GM21825 (cell line): ENCODE results near the gene TXLNG.
"Not testable (repeated sequence)": the region's sequence is repeated elsewhere in the genome, so short reads cannot be mapped to it uniquely, and the experiment has no call there.

ENCODE experiments used
- ATAC-seq: cut with Tn5 transposase; IDR thresholded peaks from one replicate; pipeline ENCODE4 v1.9.1; 2021; ENCODE audit warnings: mild to moderate bottlenecking, moderate library complexity; ENCODE audit not compliant: unreplicated experiment

Gene TXLNG

DNA sequence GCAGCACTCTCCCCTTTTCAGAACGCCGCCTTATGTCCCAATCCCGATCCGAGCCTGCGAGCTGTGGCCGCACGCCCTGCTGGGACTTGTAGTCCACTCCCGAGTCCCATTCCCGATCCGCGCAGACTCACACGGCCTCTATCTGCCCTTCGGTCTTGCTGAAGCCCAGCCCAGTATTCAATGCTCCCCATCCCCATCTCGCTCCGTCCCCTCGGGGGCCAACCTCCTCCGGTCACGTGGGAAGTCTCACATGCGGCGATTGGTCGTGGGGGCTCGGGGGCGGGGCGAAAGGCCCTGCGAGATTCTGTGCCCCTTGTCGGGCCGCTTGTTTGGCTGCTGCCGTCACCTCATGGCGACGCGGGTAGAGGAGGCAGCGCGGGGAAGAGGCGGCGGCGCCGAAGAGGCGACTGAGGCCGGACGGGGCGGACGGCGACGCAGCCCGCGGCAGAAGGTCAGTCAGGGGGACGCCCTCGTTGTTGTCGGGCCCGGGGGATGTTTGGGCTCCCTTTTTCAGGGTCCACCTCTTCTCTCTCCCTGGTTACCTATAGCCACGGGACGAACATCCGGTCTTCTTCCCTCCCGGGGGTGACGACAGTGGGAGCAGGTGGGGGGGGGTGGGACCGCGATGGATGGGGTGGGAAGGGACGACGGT is at the start of gene TXLNG:
TSS of gene TXLNG (plus strand) at position 328 of the 652 bp plus-strand sequence. CDS start at position 350, 22 bp downstream.
- peak; percentile 99 for ATAC-seq

GRCh38 chrX:16737024-16737423 is 49.2 kb upstream of the TXLNG start:
- ATAC-seq, result no peak

DNA sequence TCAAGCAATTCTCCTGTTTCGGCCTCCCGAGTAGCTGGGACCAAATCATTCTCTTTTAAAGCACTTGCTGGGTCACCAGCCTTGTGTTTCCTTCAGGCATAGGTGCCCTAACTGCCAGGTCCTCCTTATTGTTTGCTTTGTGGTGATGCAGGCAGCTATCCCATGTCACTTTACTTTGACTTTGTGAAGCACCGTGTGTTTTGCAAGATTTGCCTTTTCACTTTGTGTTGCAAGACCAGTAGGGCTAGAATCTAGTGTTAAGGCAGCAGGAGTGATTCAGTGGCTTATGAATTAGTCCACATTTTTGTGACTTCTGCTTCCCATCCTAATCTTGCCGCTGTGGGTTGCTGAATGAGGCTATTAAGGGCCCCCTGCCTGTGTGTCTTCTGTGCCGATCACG is 46.7 kb upstream of the TXLNG start:
- ATAC-seq, result no peak

GRCh38 chrX:16743604-16744325 is 42.5 kb upstream of the TXLNG start:
- ATAC-seq, result no peak

DNA sequence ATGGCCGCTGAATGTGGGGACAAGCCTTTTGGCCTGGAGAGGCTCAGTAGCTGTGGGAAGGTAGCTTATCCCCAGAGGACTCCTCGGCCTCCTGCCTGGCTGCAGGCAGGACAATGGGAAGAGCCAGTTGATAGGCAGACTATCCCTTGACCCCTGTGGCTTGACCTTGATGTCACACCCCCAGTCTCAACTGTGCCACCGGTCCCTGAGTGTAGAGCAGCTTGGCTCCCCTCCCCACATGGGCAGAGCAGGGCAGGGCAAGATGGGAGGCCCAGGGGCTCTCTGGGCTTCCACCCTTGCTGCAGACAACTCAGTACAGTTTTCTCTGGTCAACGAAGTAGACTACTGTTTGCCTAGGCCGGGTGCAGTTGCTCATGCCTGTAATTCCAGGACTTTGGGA is 41.2 kb upstream of the TXLNG start:
- ATAC-seq, result no peak

DNA sequence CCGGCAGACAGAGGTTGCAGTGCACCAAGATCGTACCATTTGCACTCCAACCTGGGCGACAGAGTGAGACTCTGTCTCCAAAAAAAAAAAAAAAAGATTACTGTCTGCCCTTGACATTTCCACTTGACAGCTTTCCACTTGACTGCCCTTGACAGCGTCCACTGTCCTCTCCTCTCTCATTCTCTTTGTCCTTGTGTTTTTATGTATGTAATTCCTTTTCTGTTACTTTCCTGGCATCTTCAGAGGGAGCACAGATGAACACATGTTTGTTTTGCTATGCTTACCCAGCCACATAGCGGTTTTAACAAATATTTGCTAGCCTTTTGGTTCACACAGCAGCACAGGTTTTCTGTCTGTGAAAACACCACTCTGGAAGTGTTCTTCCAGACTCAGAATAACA is 40.6 kb upstream of the TXLNG start:
- no peak for ATAC-seq

DNA sequence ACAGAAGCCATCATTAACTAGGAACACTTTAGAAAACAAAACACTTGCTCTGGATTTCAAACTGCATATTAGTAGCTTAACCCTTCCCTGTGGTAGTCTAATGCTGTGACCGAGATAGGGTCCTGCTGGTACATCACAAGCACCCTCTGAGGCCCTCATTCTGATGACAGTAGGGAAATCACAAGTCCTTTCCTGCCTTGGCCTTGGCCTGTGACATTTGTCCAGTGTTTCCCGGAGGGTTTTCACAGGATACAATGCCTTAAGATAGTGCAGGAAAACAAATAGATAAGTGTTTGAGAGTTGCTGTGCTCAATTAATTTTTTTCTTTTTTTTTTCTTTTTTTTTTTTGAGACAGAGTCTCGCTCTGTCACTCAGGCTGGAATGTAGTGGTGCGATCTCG is 37.8 kb upstream of the TXLNG start:
- no peak for ATAC-seq

DNA sequence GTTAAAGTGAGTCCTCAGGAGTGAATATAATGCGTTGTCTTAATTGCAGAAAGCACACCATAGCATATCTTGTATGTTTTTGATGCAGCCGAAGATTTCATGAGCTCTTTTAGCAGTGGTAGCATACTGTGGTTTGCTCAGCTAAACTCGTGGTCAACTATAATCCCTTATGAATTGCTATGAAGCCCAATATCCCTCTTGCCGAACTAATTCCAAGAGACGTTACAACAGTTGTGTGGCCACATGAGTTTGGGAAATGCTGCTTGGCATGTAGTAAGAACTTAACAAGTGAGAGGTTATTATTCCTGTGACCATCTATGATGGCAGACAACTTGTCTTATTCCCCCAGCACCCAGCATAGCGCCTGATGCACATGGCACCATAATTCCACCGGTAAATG is 36.1 kb upstream of the TXLNG start:
- no peak for ATAC-seq

GRCh38 chrX:16754019-16754418 is 32.2 kb upstream of the TXLNG start:
- no peak for ATAC-seq

DNA sequence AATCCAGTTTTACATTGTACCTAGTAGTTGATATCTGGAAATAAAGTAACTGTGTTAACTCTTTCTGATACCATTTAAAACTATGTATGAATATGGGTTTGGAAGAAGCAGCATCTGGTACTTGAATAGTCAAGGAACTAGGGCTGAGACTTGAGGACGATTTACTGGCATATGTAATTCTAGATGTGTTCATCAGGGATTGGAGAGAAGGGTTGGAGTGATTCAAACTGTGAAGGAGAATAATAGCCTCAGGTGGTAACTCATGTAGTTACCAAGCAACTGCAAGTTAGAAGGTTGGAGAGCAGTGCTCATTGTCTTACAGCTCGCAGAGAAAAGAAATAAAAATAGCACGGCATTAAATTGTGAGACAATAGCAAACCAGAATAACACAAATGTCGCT is 29.5 kb upstream of the TXLNG start:
- ATAC-seq, result no peak

- ATAC-seq, result not testable (repeated sequence)
Observed at GRCh38 chrX:16761500-16761899, 24.8 kb upstream of the TXLNG start.

- ATAC-seq, result no peak
Observed at GRCh38 chrX:16762579-16762978, 23.7 kb upstream of the TXLNG start.

- no peak for ATAC-seq
Observed at GRCh38 chrX:16765594-16765993, 20.7 kb upstream of the TXLNG start.

DNA sequence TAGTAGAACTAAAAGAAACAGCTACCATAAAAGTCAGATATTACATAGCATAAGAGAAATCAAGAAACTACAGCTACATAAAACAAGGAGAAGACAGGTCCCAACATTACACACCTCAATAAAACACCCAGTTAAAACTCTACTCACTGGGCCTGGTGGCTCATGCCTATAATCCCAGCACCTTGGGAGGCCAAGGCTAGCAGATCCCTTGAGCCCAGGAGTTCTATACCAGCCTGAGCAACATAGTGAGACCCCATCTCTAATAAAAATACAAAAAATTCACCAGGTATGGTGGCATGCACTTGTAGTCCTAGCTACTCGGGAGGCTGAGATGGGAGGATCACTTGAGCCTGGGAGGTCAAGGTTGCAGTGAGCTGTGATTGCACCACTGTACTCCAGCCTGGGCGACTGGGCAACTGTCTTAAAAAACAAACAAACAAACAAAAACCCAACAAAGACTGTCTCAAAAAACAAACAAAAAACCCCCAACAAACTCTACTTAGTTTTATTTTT is 15.2 kb upstream of the TXLNG start:
- ATAC-seq, result no peak

DNA sequence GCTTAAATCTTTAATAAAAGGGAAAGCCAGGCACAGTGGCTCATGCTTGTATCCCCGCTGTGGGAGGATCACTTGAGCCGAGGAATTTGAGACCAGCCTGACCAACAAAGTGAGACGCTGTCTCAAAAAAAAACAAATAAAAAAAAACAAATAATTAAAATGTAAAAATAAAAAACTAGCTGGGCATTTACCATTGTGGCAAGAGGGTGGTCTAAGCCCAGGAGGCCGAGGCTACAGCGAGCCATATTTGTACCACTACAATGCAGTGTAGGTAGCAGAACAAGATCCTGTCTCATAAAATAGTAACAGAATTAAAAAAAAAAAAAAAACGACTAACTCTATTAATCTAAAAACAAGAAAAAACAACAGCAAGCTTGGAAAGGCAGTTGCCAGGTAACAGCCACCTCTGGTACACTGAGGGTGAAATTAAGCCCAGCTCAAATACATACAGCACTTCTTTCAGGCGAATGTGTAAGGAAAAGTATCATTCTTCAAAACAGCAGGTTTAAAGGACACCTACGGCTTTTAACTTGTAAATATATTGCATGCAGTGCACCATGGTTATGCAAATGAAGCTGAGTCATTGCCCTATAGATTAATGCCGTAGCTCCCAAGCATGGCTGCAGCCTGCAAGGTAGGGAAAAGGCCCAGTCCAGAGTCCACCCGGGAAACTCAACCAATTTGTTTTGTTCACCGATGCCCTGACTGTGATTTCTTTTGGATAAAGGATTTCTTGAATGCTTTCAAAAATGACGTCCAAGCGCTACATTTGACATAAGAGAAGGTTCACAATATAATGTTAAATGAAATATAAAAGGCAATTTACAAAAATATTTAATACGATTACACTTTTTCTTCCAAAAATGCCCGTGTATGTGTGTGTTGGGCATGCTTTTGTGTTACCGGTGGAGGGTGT is 14.5 kb upstream of the TXLNG start:
- ATAC-seq, result no peak

- ATAC-seq, result no peak
Observed at GRCh38 chrX:16772460-16772859, 13.8 kb upstream of the TXLNG start.

GRCh38 chrX:16774746-16775145 is 11.5 kb upstream of the TXLNG start:
- ATAC-seq, result no peak

GRCh38 chrX:16778545-16778944 is 7.7 kb upstream of the TXLNG start:
- no peak for ATAC-seq

- no peak for ATAC-seq
Observed at GRCh38 chrX:16778993-16779392, 7.3 kb upstream of the TXLNG start.

GRCh38 chrX:16779815-16780214 is 6.5 kb upstream of the TXLNG start:
- ATAC-seq, result not testable (repeated sequence)

DNA sequence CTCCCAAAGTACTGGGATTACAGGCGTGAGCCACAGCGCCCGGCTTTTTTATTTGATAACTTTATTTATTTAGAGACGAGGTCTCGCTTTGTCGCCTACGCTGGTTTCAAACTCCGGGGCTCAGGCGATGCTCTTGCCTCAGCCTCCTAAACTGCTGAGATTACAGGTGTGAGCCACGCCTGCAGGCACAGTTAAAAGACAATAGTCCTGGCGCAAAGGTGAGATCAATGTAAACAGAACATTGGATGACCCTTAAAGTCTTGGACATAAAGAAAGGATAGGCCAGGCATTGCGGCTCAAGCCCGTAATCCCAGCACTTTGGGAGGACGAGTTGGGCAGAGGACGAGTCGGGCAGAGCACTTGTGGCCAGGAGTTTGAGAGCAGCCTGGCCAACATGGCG is 2.8 kb upstream of the TXLNG start:
- ATAC-seq, result no peak
